Fibroblast of skin of right biceps (primary cell): ENCODE results near the gene IRAG1.

ENCODE experiments used
- DNase-seq: peaks from one replicate; pipeline ENCODE4 v3.0.0-alpha.2; 2013

The IRAG1 gene, protein sequence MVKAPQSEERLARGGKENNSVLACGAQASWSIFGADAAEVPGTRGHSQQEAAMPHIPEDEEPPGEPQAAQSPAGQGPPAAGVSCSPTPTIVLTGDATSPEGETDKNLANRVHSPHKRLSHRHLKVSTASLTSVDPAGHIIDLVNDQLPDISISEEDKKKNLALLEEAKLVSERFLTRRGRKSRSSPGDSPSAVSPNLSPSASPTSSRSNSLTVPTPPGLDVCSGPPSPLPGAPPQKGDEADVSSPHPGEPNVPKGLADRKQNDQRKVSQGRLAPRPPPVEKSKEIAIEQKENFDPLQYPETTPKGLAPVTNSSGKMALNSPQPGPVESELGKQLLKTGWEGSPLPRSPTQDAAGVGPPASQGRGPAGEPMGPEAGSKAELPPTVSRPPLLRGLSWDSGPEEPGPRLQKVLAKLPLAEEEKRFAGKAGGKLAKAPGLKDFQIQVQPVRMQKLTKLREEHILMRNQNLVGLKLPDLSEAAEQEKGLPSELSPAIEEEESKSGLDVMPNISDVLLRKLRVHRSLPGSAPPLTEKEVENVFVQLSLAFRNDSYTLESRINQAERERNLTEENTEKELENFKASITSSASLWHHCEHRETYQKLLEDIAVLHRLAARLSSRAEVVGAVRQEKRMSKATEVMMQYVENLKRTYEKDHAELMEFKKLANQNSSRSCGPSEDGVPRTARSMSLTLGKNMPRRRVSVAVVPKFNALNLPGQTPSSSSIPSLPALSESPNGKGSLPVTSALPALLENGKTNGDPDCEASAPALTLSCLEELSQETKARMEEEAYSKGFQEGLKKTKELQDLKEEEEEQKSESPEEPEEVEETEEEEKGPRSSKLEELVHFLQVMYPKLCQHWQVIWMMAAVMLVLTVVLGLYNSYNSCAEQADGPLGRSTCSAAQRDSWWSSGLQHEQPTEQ

DNA sequence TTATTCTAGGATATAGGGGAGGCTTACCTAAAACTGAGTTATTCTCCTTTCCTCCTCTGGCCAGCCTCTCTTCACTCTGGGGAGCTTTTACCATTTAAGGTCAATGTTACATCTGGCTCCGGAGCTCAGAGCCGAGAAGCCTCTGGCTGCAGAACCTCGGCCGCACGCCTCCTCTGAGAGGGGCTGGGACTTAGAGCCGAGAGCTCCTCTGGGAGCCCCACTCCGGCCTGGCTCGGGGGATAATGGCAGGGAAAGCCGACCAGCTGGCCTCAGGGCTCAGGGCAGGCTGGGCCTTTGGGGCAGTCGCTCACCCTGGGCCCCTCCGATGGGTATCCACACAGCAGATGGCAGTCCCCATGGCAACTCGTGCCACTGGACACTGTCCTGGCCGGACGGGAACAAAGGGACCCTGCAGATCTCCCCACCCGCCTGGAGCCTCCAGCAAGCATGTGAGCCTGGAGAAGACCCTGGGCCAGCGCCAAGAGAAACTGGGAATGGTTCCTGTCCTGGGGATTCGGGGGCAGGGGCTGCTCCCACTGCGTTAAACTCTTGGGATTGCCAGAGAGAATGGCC is at the start of gene IRAG1:
Gene IRAG1 (minus strand): TSS at position 247 of the 573 bp plus-strand sequence. CDS start 153 bp downstream, at position 94.
- DNase-seq: peak; percentile 56

DNA sequence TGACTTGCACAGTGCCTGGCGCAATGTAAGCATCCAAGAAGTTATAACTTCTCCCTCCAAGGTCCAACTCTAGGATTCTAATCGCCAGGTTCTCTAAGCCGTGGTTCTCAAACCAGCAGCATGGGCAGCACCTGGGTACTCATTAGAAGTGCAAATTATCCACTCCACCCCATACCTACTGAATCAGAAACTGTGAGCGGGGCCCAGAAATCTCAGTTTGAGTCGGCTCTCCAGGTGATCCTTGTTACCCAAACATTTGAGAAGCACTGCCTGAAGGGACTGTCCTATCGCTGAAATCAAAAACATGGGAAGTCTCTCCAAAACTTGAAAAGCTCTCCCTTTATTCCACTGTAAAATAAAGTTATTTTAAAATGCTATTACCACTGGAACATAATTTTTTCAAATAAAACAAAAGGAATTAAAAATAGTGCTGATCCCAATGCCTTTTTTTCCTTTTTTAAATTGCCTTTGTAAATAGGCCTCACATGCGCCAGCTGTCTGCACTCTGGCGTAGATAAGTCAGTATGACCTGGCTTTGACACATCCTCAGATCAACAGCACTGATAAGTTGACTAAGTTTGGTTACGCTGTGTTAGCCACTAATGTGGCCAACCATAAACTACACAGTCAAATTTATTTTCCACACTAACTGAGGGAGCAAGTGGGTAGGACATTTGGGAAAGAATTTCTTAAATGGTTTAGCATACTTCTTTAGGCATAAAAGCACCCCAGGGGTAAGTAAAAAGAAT is 49.1 kb upstream of the IRAG1 start:
- peak; percentile 65 for DNase-seq

DNA sequence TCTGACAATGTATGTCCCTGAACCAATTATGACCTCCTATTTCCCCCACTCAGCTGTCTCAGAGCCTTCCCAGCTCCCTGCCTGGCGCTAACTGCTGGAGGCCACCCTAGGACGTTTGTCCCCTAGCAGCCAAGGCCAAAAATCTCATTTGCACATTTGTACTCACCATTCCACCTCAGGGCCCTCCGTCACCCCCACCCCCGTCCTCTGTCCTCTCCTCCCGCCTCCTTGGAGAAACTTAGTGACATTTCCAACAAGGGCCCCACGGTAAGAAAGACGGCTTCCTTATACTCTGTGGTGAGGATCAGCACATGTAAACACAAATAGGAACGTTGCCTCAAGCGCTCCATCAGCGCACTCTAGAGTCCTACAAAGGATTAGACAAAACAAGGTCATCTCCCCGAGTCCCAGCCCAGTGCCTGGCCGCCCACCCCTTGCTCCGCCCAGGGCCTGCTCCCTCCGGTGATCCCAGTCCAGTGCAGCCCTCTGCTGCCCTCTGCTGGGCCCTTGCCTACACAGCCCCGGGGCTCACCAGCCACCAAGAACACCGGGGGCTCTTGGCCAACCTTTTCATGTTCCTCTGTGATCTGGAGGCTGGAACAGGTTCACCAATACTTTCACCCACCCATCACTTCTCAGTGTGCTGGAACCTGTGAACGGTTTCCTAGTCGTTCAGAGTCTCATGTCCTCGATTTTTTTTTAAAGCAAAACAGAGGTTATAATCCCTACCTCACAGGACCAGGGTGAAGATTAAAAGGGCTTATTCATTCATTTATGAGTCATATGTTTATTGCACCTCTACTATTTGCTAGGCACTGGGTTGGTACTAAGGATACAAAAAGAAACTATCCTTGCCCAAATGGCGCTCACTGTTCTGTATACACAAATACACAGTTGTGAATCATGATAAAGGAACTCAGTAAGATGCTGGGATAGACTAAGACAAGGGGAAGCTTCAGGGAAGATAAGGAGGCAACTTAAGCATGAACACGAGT is 42.2 kb upstream of the IRAG1 start:
- DNase-seq: peak; percentile 93

DNA sequence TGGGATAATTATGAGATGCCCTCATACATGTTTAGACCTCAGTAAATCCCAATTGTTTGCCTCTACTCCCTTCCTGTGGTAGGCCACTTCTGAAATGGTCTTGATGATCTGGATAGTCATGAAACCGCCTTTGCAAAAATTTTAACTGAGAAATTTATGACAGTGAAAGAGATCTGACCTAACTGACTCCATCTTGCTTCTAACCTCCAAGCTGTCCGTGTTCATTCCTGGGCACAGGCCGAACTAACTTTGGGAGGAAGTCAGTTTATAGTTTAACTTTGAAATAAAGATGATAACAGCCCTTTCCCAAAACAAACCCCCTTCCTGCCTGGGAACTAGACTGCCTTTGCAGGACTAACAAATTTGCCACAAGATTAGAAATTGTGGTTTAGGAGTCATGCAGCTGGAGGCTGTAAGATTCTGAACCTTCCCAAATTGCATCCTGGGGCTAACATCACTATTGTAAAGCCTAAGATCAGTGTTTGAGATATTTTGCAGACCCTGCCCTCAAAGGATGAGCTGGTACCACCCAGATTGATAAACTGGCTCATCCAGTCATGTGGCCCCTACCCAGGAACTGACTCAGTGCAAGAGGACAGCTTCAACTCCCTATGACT is 37.6 kb upstream of the IRAG1 start:
- no peak for DNase-seq

DNA sequence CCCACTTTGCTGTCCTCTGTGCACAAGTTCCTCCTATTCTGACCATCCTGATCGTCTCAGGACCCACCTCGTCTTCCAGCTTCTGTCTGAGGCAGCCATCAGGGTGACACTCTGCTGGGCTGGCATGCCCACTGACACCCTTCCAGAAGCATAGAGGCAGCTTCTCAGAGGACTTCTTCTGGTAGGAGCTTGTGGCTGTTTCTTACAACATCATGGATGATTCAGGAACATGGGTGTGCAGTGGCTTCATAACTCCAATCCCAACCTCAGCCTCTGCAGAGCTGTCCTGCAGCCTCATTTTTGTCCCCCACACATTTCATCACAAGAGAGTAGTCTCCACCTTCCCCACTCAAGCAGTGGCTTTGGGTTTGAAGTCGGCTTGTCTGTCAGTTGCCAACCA is 36.6 kb upstream of the IRAG1 start:
- DNase-seq: no peak

DNA sequence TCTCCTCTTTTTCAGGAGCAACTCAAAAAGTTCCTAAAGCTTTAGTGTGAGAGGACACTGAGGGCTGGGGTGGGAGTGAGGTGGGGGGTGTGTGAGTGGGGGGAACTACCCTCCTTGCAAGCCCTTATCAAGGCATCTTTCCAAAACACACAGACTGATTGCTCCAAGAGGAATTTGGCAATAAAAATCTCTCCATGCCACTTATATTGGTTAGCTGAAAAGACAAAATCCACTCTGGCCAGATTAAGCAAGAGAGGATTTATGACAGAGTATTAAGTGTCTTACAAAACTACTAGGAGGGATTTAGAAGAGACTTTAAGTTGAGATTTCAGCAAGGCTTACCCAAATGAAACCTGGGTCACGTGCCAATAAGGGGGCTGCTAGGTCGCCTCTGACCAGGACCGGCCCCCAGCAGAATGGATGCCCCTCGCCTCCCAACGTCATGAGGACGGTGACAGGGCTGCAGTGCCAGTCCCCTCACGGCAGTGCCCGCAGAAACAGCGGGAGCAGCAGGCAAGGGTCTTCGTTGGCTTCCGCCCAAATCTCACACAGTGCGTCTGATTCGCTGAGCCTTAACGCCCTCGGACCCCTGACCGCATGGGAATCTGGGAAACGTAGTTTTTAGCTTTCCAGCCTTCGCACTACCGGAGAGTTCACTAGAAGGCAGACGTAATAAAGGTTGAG is 35.4 kb upstream of the IRAG1 start:
- peak; percentile 63 for DNase-seq

DNA sequence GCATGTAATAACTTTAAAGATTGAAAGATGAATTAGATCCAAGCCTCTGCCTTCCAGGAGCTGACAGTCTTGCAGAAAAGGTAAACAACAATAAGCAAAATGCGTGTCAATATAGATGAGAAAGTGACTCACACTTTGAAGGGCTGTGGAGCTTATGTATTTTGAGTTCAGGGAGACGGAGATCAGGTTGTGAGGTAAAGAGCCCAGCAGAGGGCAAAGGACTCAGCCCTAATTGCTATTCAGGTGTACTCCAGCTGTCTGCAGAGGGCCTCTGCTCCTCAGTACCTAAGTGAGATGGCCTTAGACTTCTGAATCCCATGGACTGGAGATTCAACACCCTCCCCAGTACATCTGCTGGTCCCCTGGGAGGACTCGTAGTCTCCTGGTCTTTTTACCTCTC is 34.6 kb upstream of the IRAG1 start:
- no peak for DNase-seq

DNA sequence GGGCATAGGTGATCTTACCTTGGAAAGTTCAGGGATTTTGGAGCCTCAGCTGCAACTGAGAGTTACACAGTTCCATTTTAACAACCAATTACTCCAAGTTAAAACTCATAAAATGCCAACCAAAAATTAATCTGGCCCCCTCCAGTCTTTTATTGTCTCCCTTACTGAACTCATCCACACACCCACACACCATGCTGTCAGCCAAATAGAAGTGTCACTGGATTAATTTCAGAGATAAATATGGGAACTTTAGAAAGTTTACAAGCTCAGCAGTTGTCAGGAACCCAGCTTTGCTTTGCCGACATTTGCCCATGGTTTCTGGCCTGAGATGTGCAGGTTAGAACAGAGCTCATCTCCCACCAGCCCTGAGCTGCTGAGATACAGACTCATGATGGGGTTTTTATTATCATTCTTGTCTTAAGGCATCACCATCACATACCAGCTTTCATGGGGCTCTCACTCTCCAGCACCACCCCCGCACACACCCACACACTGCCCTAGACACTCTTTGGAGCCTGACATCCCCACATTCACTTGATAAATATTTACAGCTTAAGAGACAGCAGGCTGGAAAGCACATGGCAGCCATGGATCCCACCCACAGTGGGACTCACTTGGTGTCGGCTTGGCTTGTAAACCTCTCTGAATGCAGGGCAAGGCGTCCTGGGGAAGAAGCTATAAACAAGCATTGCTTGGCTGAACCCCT is 33.7 kb upstream of the IRAG1 start:
- peak; percentile 66 for DNase-seq

DNA sequence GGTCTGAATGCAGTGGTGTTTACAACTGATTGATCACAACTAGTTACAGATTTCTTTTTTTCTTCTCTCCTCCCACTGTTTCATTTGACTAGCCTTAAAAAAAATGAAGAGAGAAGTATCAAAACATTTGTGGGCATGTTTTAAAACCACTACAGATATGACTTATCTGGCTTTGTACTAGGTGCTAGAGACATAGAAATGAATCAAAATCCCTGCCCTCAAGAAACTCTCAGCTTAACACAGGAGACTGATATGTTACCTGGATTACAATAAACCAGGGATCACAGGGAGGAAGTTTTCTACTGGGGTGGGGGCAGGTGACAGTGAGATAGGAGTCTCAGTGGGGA is 32.3 kb upstream of the IRAG1 start:
- no peak for DNase-seq

DNA sequence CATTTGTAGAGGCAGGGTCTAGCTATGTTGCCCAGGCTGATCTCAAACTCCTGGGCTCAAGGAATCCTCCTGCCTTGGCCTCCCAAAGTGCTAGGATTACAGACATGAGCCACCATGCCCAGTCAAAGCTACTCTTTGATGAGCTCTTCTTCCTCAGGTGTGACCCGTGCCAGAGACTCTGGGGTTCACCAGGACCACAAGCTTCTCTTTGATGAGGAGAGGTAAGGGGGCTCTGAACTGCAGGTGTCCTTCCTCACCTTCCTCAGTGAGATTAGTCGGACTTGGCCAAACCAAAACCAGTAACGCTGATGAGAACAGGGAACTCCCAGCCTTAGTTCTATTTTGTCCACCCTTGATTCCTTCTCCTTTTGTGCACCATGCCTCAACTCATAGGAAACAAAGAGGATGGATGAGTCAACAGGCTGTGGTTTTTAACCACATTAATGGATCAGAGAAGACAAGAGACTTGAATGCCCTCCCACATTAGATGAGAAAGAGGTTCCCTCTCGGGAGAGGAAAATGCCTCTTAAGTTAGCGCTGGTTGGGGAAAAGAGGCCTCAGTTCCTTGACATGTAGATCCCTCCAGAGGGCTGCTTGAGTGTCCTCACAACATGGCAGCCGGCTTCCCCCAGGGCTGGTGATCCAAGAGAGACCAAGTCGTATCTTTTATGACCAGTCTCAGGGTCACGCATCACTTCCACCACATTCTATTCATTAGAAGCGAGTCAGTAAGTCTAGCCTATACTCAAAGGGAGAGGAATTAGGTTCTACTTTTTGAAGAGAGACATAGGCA is 31.8 kb upstream of the IRAG1 start:
- DNase-seq: peak; percentile 88

DNA sequence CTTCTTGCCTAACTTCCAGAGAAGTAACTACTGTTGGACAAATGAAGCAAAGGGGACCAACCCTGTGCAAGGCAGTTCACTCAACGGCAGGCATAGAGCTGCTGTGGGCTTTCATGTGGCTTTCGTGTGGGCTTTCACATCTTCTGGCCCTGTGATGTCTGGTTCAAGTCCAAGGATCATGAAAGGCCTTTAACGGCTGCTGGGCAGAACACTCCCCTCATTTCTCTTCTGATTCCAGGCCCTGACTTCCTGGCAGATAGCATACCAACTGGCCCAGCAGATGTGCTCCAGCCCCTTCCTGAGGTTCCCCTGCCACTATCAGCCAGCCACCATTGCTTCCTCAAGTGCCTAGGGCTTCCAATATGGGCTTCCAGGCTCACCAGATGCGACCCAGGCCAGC is 28.8 kb upstream of the IRAG1 start:
- DNase-seq: no peak

DNA sequence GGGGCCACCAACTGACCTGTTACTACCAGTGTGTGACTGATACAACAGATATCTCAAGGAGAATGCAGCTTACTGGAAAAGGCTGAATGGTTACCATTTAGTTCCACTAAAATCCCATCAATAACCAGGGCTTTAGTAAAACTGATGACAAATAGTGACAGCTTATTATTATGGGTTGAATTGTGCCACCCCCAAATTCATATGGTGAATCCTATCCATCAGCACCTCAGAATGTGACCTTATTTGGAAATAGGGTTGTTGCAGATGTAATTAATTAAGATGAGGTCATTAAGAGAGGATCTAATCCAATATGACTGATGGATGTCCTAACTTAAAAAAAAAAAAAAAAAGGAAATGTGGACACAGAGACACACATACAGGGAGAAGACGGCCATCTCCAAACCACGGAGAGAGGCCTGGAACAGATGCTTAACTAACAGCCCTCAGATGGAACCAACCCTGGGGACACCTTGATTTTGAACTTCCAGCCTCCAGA is 27.4 kb upstream of the IRAG1 start:
- peak; percentile 50 for DNase-seq

DNA sequence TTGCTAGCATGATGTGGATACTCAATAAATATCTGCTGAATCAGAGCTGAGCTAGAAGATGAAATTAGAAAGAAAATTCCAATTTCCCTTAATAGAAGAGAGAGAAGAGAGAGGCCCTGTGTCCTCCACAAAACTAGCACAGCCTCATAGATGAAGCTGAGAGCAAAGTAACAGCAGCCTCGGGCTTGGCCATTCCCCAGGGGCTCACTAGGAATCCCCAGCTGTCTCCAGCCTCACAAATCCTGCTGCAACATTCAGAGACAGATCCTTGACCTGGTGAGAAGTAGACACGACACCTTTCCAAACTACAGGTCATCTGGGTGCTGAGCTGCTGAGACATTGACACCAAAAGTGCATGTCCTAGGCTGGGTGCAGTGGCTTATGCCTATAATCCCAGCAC is 26.1 kb upstream of the IRAG1 start:
- no peak for DNase-seq

DNA sequence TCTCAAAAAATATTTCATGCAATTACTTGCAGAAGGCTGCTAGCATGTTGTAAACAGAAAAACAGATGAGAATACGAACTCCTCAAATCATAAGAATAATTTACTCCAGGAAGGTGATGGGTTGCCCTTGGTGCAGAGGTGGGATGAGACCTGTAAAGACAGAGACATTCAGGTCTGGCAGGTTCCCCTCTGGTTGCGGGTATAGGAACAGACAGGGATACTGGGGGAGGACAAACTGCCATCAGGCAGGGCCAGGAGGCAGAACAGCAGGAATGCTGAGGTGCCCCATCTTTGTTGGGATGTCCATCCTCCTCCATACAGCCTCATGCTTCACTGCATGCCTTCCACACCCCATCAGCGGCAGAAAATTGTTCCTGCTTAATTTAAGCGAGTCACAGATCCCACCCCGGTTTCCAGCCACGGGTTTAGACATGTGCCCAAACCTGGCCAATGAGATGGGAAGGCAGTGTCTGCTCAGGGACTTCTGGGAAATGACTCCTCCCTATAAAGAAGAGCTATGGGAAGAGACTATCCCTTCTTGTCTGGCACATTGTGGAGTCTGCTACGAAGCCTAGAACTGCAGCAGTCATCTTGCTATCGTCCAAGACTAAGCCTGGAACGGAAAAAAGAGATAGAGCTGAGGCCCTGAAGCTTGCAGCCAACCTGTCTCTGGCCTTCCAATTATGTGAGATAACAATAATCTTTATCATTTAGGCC is 23.1 kb upstream of the IRAG1 start:
- peak; percentile 49 for DNase-seq

DNA sequence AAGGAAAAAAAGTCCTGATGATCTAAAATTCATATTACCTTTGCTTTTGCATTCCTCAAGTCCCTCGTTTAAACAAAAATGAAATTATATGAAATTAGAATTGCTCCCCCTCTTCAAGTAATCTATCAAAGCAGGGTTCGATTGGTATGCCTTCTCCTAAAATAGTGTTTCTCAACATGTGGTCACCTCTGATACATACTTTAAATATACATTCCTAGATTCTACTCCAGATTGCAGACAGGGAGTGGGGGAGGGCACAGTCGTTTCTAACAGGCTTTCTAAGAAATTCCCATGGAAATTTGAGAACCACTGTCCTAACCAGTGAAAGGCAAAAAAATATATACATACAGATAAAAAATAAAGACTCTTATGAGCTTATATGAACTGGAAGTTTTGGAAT is 22.6 kb upstream of the IRAG1 start:
- DNase-seq: peak; percentile 87

DNA sequence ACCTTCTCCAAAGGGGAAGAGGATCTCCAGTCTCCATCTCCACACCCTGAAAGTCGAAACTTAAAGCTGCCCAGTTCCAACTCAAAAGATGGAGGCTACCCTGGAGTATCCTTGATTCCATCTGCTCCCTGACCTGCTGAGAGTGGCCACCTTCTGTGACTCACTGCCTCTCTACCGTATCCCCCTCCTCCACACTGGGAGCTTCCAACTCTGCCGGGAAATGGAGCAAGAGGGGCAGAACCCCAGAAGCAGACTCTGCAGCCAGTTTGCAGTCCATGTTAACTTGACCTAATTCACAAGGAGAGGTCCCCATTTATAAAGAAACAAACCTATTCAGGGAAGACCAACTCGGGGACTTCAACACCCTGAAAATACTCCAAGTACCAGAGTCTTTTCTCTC is 22.0 kb upstream of the IRAG1 start:
- no peak for DNase-seq

DNA sequence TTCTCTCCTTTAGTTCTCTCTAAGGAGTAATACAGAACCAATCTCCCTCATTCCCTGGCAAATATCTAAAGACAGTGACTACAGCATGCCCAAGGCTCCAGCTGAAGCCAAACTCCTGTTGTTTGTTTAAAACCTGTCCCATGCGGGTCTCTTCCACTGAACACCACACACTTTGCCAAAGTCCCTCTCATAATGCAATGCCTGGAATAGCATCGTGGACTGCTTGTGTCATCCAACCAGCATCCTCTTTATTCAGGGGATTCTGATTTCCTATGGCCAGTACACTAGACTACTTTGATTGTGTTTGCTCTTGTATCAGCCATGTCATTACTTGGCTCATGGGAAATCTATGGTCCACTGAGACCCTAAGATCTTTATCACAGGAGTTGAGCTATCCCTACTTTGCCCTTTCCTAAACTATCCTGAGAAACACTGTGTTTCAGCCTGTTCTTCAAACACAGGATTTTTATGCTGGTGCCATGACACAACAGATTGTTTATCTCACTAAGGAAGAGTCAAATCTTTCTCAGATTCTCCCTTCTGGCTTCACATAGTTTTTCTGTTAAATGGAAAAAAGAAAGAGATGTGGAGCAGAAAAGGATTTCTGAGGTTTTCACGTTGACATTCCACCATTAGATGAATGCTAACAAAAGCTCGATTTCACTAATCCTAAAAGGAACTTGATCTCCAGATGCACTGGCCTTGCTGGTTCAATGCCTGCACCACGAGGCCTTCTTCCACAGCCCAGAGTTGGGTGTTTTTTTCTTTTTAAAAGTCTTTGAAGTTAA is 15.9 kb upstream of the IRAG1 start:
- no peak for DNase-seq
